DND-41 (cell line): ENCODE data around the gene CLCN7.

Experiments
- ATAC-seq: fragments of 200-7000 bp; cut with Tn5 transposase; 3 replicates; pipeline ENCODE4 v1.9.1; 2021; ENCODE audit warnings: low read depth; ENCODE audit not compliant: insufficient read depth
- DNase-seq: peaks from one replicate; pipeline ENCODE4 v3.0.0-alpha.2; 2020
- H2AFZ ChIP-seq: 2 replicates; pipeline ENCODE4 v1.6.0; 2012; ENCODE audit warnings: low read depth, low read length
- H3K27ac ChIP-seq: 2 replicates; pipeline ENCODE4 v1.5.1; 2012; ENCODE audit warnings: low read length, inconsistent platforms
- H3K27me3 ChIP-seq: fragments of 200-600 bp; sonication (generic); 2 replicates; pipeline ENCODE4 v1.6.0; 2012; ENCODE audit warnings: low read length, mild to moderate bottlenecking, inconsistent platforms; ENCODE audit not compliant: insufficient read depth, poor library complexity
- H3K36me3 ChIP-seq: 2 replicates; pipeline ENCODE4 v1.5.1; 2012; ENCODE audit warnings: low read length, inconsistent platforms; ENCODE audit not compliant: insufficient read depth
- H3K4me1 ChIP-seq: 2 replicates; pipeline ENCODE4 v1.5.1; 2012; ENCODE audit warnings: mild to moderate bottlenecking, low read length; ENCODE audit not compliant: insufficient read depth
- H3K4me2 ChIP-seq: 2 replicates; pipeline ENCODE4 v1.6.0; 2012; ENCODE audit warnings: mild to moderate bottlenecking, moderate library complexity, low read length, inconsistent platforms; ENCODE audit not compliant: insufficient read depth
- H3K4me3 ChIP-seq, 2 experiments: fragments of 200-600 bp in 1 of 2; shearing (Covaris generic) in 1 of 2; 2 replicates each; pipeline ENCODE4 v1.5.1; 2012 to 2016; ENCODE audit warnings: inconsistent platforms in 2 of 2, low read length in 2 of 2, mild to moderate bottlenecking in 2 of 2, low read depth in 1 of 2, moderate library complexity in 1 of 2
- H3K79me2 ChIP-seq: 2 replicates; pipeline ENCODE4 v1.6.0; 2012; ENCODE audit warnings: low read length, inconsistent platforms; ENCODE audit not compliant: insufficient read depth
- H3K9ac ChIP-seq: 2 replicates; pipeline ENCODE4 v1.6.0; 2012; ENCODE audit warnings: low read depth, mild to moderate bottlenecking, inconsistent platforms, low read length, moderate library complexity
- H3K9me3 ChIP-seq: 2 replicates; pipeline ENCODE4 v1.5.1; 2012; ENCODE audit warnings: low read length, moderate library complexity, mild to moderate bottlenecking, inconsistent platforms; ENCODE audit not compliant: insufficient read depth, severe bottlenecking
- H4K20me1 ChIP-seq: 2 replicates; pipeline ENCODE4 v1.6.0; 2012; ENCODE audit warnings: low read length; ENCODE audit not compliant: insufficient read depth
- EZH2 ChIP-seq: IDR thresholded peaks from 3 replicates; pipeline ENCODE4 v1.6.1; 2012; ENCODE audit warnings: borderline replicate concordance, low read depth, mild to moderate bottlenecking, moderate library complexity, low read length, inconsistent platforms; ENCODE audit not compliant: severe bottlenecking
- TF ChIP-seq, protein P1 (sequence below): IDR thresholded peaks from 2 replicates; pipeline ENCODE4 v1.5.1; 2012; ENCODE audit warnings: borderline replicate concordance, low read length, moderate library complexity, mild to moderate bottlenecking; ENCODE audit not compliant: poor library complexity, severe bottlenecking; ENCODE audit errors: extremely low read depth

CLCN7 gene

DNA sequence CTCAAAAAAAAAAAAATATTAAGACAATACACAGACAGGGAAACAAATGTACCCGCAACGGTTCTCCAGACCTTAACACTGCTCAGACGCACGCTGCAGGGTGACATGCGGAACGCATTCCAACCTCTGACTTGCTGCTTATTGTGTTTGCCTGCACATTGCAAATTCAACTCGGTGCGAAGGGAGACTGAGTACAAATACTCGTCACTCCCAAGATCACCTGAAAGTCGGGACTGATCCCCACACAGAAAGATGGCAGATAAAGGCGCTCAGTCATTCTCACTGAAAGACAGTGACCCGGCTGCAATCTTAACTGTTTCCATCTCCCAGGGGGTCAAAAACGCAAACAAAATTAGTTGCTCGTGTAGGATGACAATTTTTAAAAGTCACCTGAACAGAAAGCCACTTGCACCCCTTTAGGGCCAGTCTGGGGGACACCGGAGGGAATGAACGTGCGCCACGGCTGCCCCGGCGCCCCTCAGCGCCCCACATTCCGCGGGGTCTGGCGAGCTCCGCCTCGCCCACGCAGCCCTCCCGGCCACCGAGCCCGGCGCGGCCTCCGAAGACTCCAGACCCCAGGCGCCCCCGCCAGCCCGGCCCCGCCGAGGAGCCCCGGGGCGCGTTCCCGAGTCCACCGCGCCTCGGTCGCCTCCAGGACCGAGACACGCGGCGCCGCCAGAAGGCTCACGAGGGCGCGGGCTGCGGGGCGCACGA is 589 bp downstream of the CLCN7 start:
- TF ChIP-seq, protein P1, sequence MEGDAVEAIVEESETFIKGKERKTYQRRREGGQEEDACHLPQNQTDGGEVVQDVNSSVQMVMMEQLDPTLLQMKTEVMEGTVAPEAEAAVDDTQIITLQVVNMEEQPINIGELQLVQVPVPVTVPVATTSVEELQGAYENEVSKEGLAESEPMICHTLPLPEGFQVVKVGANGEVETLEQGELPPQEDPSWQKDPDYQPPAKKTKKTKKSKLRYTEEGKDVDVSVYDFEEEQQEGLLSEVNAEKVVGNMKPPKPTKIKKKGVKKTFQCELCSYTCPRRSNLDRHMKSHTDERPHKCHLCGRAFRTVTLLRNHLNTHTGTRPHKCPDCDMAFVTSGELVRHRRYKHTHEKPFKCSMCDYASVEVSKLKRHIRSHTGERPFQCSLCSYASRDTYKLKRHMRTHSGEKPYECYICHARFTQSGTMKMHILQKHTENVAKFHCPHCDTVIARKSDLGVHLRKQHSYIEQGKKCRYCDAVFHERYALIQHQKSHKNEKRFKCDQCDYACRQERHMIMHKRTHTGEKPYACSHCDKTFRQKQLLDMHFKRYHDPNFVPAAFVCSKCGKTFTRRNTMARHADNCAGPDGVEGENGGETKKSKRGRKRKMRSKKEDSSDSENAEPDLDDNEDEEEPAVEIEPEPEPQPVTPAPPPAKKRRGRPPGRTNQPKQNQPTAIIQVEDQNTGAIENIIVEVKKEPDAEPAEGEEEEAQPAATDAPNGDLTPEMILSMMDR = no peak
- no peak for TF ChIP-seq EZH2
- peak overlapping the region; percentile 100 for H3K9ac ChIP-seq
- peaks cover 6% of the 10 kb centered on the region; the same call in 1 of the 2 replicates for H3K36me3 ChIP-seq
- H3K27me3 ChIP-seq = no peaks in the 10 kb centered on the region
- peaks cover 66% of the 10 kb centered on the region for H3K79me2 ChIP-seq
- peak overlapping the region; percentile 81 for H3K27ac ChIP-seq
- peak overlapping the region; percentile 81 for H3K4me2 ChIP-seq
- H2AFZ ChIP-seq = peak overlapping the region; percentile 84
- DNase-seq (no peak), ATAC-seq (no peak; the same call in 2 of the 3 replicates)
- peak overlapping the region; percentile 94 to 97; a peak in 3 of 4 replicates for H3K4me3 ChIP-seq
- H3K9me3 ChIP-seq = no peaks in the 10 kb centered on the region
- peaks cover 36% of the 10 kb centered on the region for H3K4me1 ChIP-seq
- peaks cover 25% of the 10 kb centered on the region for H4K20me1 ChIP-seq

DNA sequence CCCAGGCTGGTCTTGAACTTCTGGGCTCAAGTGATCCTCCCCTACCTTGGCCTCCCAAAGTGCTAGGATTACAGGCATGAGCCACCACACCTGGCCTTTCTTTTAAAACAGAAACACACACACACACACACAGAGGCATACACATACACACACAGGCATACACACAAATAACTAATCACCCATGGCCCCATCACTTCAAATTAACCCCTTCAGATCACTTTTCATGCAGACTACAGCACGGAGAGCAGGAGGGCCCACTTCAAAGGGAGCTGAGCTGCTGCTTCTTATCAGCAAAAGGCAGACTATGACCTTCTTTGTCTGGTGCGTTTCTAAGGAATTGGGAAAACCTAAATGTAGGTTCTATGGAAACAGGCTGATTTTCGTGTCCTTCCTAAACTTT is 1.9 kb downstream of the CLCN7 start:
- H3K4me2 ChIP-seq = peak overlapping the region; percentile 81
- no peak overlapping the region for H3K9ac ChIP-seq
- no peak overlapping the region for H3K4me3 ChIP-seq
- DNase-seq (no peak), ATAC-seq (no peak)
- H3K4me1 ChIP-seq = peaks cover 36% of the 10 kb centered on the region
- H3K36me3 ChIP-seq = peaks cover 6% of the 10 kb centered on the region; the same call in 1 of the 2 replicates
- H3K79me2 ChIP-seq = peaks cover 77% of the 10 kb centered on the region
- no peaks in the 10 kb centered on the region for H3K9me3 ChIP-seq
- TF ChIP-seq, protein P1 = no peak
- TF ChIP-seq EZH2 = no peak
- H2AFZ ChIP-seq = no peak overlapping the region
- H4K20me1 ChIP-seq = peaks cover 30% of the 10 kb centered on the region
- H3K27me3 ChIP-seq = no peaks in the 10 kb centered on the region
- no peak overlapping the region for H3K27ac ChIP-seq

DNA sequence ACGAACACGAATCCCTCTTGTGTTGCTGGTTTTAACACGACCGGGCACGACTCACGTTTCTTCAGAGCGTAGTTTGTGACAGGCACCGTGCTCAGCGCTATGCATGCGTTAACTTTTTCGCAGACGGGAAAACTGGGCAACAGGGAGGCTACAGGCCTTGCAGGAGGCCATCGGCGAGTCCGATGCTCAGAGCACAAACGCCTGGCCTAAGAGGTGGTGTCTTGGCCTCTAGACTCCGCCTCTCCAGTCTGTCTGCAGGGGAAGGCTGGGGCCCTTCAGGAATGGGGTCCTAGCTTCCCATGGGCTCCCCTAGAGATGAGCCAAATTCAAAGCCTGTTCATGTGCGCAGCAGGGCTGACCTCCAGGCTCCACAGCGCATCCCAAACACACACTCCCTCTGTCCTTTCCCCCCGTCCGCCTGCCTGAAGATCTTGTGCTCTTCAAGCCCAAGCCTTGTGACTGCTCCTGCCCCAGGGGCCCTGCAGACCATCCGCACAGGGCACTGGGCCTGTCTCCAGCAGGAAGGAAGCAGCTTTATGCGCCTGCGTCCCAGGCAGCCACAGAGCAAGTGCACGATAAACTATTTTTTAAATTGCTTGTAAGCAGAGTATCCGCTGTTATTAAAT is 3.1 kb downstream of the CLCN7 start:
- Histone ChIP-seq H3K4me3 (no peak overlapping the region), H4K20me1 (peaks cover 43% of the 10 kb centered on the region), H3K79me2 (peaks cover 90% of the 10 kb centered on the region), H3K4me1 (peaks cover 36% of the 10 kb centered on the region), H3K36me3 (peaks cover 6% of the 10 kb centered on the region; the same call in 1 of the 2 replicates), H3K4me2 (0 out of 2 replicates have a peak overlapping the region, but pooled peaks have one; percentile 1), H3K9me3 (no peaks in the 10 kb centered on the region), H3K27ac (no peak overlapping the region), H3K27me3 (no peaks in the 10 kb centered on the region), H2AFZ (no peak overlapping the region), H3K9ac (no peak overlapping the region)
- ATAC-seq (no peak), DNase-seq (no peak)
- no peak for TF ChIP-seq EZH2
- TF ChIP-seq, protein P1 = no peak
